Smooth muscle cell of the umbilical artery (primary cell): Measurements from ENCODE around the gene CBFA2T3. TPM values are rescaled to one million over a fixed set of nuclear protein-coding genes. Genes with fewer than 3 reads are reported as not detected.

Experiments used
- total RNA-seq: library from RNA; depleted of rRNA; stranded (reverse); fragments of >200 nt; gene quantifications from 2 replicates; pipeline ENCODE4 v1.2.3, GENCODE V29; 2014

The CBFA2T3 gene
- total RNA-seq = not detected in 2 replicates

GRCh38 chr16:88977018-88977811, at the start of gene CBFA2T3:
Gene CBFA2T3 (minus strand): TSS chr16:88977207. CDS start chr16:88976807, 400 bp downstream.

GRCh38 chr16:88866151-88866920, 110.7 kb downstream of the CBFA2T3 start, which contains the start of gene PABPN1L:
Gene PABPN1L (minus strand): TSS chr16:88866660. CDS start chr16:88866606, 54 bp downstream.

GRCh38 chr16:88856828-88857727, 119.9 kb downstream of the CBFA2T3 start, which contains the start of the genes GALNS and TRAPPC2L:
Gene GALNS (minus strand): TSS chr16:88856947. CDS start chr16:88856877, 70 bp downstream.
Gene TRAPPC2L (plus strand): TSS chr16:88857127. CDS start chr16:88857151, 24 bp downstream.

Other genes with a start within 250 kb of the CBFA2T3 start
- 296 and 312 TPM in 2 replicates for gene PIEZO1, start 192.0 kb downstream of the CBFA2T3 start, total RNA-seq
- 0.30 and 6.1 TPM in 2 replicates for gene CDT1, start 173.4 kb downstream of the CBFA2T3 start, total RNA-seq
- gene APRT, start 165.3 kb downstream of the CBFA2T3 start, total RNA-seq = 42.2 and 89.5 TPM in 2 replicates
- gene GALNS, start 120.3 kb downstream of the CBFA2T3 start, total RNA-seq = 35.9 and 41.8 TPM in 2 replicates
- gene TRAPPC2L, start 120.1 kb downstream of the CBFA2T3 start, total RNA-seq = 26.4 and 39.5 TPM in 2 replicates
- not detected in 2 replicates for gene PABPN1L, start 110.5 kb downstream of the CBFA2T3 start, total RNA-seq
- 16.9 and 21.0 TPM in 2 replicates for gene ACSF3, start 116.6 kb upstream of the CBFA2T3 start, total RNA-seq
- gene CDH15, start 194.5 kb upstream of the CBFA2T3 start, total RNA-seq = 0.09 and 0.89 TPM in 2 replicates
- 0.18 and 8.6 TPM in 2 replicates for gene SLC22A31, start 223.3 kb upstream of the CBFA2T3 start, total RNA-seq
- gene ZNF778, start 240.5 kb upstream of the CBFA2T3 start, total RNA-seq = 14.0 and 19.5 TPM in 2 replicates